Measurements from ENCODE around the gene POMT2. TPM values are rescaled to one million over a fixed set of nuclear protein-coding genes. Genes with fewer than 3 reads are reported as not detected.

Gene POMT2
- total RNA-seq, 1 donor from 2014 or later = 14.6 TPM

DNA sequence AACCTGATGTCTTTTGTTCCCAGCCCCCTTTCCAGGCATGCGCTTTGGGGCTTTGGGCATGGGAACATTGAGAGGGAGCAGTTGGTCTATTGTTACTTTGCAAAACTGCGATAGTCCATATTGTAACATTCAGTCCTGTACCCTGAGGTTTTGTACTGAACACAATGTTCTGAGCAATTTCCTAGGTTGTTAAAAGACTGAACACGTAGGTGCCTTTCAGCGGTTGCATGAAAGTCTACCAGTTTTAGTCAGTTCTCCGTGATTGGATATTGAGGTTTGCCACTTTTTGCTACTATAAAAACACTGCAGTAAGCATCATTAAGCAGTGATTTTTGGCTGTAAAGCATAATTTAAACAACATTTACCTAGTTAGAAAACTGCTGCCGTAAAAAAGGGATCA, 69.8 kb downstream of the POMT2 start:
- no peak overlapping the region for H3K9ac ChIP-seq (ENCODE audit: low read depth in 1 of 3, low read length in 3 of 3)
- H3K27ac ChIP-seq (ENCODE audit: low read depth, low read length) = no peak overlapping the region
- no peaks in the 10 kb centered on the region for H3K9me3 ChIP-seq (ENCODE audit: control insufficient read depth in 3 of 3, low read length in 3 of 3)
- no peak overlapping the region for H3K4me3 ChIP-seq (ENCODE audit: low read length in 3 of 3)
- H3K27me3 ChIP-seq (ENCODE audit: control insufficient read depth in 3 of 3, insufficient read depth in 3 of 3, low read length in 3 of 3) = peaks cover 6 to 23% (median 10%) of the 10 kb centered on the region in 3 donors
- H3K36me3 ChIP-seq (ENCODE audit: control insufficient read depth in 3 of 3, insufficient read depth in 3 of 3, low read length in 3 of 3) = no peaks in the 10 kb centered on the region
- no peaks in the 10 kb centered on the region for H3K4me1 ChIP-seq (ENCODE audit: control insufficient read depth in 3 of 3, insufficient read depth in 3 of 3, low read length in 3 of 3)

- H3K9me3 ChIP-seq (ENCODE audit: control insufficient read depth in 3 of 3, low read length in 3 of 3) = no peaks in the 10 kb centered on the region
- no peaks in the 10 kb centered on the region for H3K4me1 ChIP-seq (ENCODE audit: control insufficient read depth in 3 of 3, insufficient read depth in 3 of 3, low read length in 3 of 3)
- no peak overlapping the region for H3K9ac ChIP-seq (ENCODE audit: low read depth in 1 of 3, low read length in 3 of 3)
- no peak overlapping the region for H3K4me3 ChIP-seq (ENCODE audit: low read length in 3 of 3)
- H3K27ac ChIP-seq (ENCODE audit: low read depth, low read length) = no peak overlapping the region
- H3K27me3 ChIP-seq (ENCODE audit: control insufficient read depth in 3 of 3, insufficient read depth in 3 of 3, low read length in 3 of 3) = peaks cover 6 to 22% (median 10%) of the 10 kb centered on the region in 3 donors
- no peaks in the 10 kb centered on the region for H3K36me3 ChIP-seq (ENCODE audit: control insufficient read depth in 3 of 3, insufficient read depth in 3 of 3, low read length in 3 of 3)
These were observed 71.4 kb downstream of the POMT2 start for GRCh38 chr14:77249286-77249685.

- Histone ChIP-seq H3K27me3 (ENCODE audit: control insufficient read depth in 3 of 3, insufficient read depth in 3 of 3, low read length in 3 of 3) (peaks cover 6 to 20% (median 6%) of the 10 kb centered on the region in 3 donors), H3K9me3 (ENCODE audit: control insufficient read depth in 3 of 3, low read length in 3 of 3) (no peaks in the 10 kb centered on the region), H3K36me3 (ENCODE audit: control insufficient read depth in 3 of 3, insufficient read depth in 3 of 3, low read length in 3 of 3) (no peaks in the 10 kb centered on the region), H3K4me3 (ENCODE audit: low read length in 3 of 3) (no peak overlapping the region), H3K4me1 (ENCODE audit: control insufficient read depth in 3 of 3, insufficient read depth in 3 of 3, low read length in 3 of 3) (no peaks in the 10 kb centered on the region), H3K9ac (ENCODE audit: low read depth in 1 of 3, low read length in 3 of 3) (no peak overlapping the region), H3K27ac (ENCODE audit: low read depth, low read length) (no peak overlapping the region)
These were observed 72.0 kb downstream of the POMT2 start for GRCh38 chr14:77248666-77249065.

DNA sequence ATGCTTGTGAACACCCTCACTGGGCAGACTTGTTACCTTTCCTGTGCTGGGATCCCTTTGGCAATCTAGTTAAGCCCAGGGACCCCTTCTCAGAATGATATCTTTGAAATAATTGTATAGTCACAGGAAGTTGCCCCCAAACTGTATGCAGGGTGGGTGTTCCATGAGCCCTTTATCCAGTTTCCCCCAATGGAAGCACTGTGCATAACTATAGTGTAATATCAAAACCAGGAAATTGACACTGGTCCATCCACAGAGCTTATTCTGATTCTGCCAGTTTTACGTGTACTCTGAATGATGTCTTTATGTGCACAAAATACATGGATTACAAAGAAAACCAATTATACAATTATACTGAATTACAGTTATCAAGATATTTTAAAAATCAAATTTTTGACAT, 73.9 kb downstream of the POMT2 start:
- no peak overlapping the region for H3K27ac ChIP-seq (ENCODE audit: low read depth, low read length)
- H3K4me1 ChIP-seq (ENCODE audit: control insufficient read depth in 3 of 3, insufficient read depth in 3 of 3, low read length in 3 of 3) = no peaks in the 10 kb centered on the region
- H3K9me3 ChIP-seq (ENCODE audit: control insufficient read depth in 3 of 3, low read length in 3 of 3) = no peaks in the 10 kb centered on the region
- no peak overlapping the region for H3K4me3 ChIP-seq (ENCODE audit: low read length in 3 of 3)
- peaks cover under 1 to 9% (median 1%) of the 10 kb centered on the region in 3 donors for H3K27me3 ChIP-seq (ENCODE audit: control insufficient read depth in 3 of 3, insufficient read depth in 3 of 3, low read length in 3 of 3)
- no peaks in the 10 kb centered on the region for H3K36me3 ChIP-seq (ENCODE audit: control insufficient read depth in 3 of 3, insufficient read depth in 3 of 3, low read length in 3 of 3)
- H3K9ac ChIP-seq (ENCODE audit: low read depth in 1 of 3, low read length in 3 of 3) = no peak overlapping the region

DNA sequence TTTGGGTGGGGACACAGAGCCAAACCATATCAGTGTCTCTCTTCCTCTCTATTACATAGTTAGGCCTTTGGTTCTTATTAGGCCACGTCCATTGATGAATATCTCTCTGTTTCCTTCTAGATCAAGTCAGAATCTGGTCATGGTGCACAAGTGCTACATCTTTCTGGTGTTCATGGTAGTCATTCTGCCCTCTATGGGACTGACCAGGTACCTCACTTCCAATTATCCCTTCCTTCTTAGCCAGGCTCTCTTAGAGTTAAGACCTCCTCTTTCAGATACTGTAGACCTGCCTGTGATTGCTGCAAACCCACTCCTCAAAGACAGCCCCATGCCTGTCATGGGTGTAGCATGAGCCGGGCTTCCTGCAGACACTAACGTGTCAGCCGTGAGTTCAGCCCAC, 74.9 kb downstream of the POMT2 start:
- Histone ChIP-seq H3K4me3 (ENCODE audit: low read length in 3 of 3) (no peak overlapping the region), H3K9ac (ENCODE audit: low read depth in 1 of 3, low read length in 3 of 3) (no peak overlapping the region), H3K9me3 (ENCODE audit: control insufficient read depth in 3 of 3, low read length in 3 of 3) (no peaks in the 10 kb centered on the region), H3K27ac (ENCODE audit: low read depth, low read length) (no peak overlapping the region), H3K27me3 (ENCODE audit: control insufficient read depth in 3 of 3, insufficient read depth in 3 of 3, low read length in 3 of 3) (peaks cover 0 to 6% (median 0%) of the 10 kb centered on the region in 3 donors), H3K36me3 (ENCODE audit: control insufficient read depth in 3 of 3, insufficient read depth in 3 of 3, low read length in 3 of 3) (no peaks in the 10 kb centered on the region), H3K4me1 (ENCODE audit: control insufficient read depth in 3 of 3, insufficient read depth in 3 of 3, low read length in 3 of 3) (no peaks in the 10 kb centered on the region)

DNA sequence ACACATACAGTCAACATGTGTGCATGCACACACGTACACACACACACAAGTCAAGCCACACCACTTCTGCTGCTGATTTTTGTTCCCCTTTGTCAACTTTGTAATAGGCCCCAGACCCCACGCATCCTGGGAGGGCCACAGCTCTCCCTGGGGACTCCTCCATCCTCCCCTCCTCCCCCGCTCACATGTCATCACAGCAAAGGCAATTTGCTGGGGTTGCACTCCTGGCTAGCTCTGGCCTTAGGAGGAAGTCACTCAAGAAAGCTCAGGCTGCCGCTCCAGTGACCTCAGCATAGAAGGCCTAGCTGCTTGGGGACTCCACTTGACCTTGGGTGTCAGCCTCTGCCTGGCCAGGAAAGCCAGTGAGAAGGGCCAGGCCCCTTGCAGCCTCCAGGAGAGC, 76.8 kb downstream of the POMT2 start:
- Histone ChIP-seq H3K9ac (ENCODE audit: low read depth in 1 of 3, low read length in 3 of 3) (no peak overlapping the region), H3K4me1 (ENCODE audit: control insufficient read depth in 3 of 3, insufficient read depth in 3 of 3, low read length in 3 of 3) (no peaks in the 10 kb centered on the region), H3K9me3 (ENCODE audit: control insufficient read depth in 3 of 3, low read length in 3 of 3) (no peaks in the 10 kb centered on the region), H3K27ac (ENCODE audit: low read depth, low read length) (no peak overlapping the region), H3K36me3 (ENCODE audit: control insufficient read depth in 3 of 3, insufficient read depth in 3 of 3, low read length in 3 of 3) (no peaks in the 10 kb centered on the region), H3K4me3 (ENCODE audit: low read length in 3 of 3) (no peak overlapping the region), H3K27me3 (ENCODE audit: control insufficient read depth in 3 of 3, insufficient read depth in 3 of 3, low read length in 3 of 3) (peaks cover 0 to 2% (median 0%) of the 10 kb centered on the region in 3 donors)

DNA sequence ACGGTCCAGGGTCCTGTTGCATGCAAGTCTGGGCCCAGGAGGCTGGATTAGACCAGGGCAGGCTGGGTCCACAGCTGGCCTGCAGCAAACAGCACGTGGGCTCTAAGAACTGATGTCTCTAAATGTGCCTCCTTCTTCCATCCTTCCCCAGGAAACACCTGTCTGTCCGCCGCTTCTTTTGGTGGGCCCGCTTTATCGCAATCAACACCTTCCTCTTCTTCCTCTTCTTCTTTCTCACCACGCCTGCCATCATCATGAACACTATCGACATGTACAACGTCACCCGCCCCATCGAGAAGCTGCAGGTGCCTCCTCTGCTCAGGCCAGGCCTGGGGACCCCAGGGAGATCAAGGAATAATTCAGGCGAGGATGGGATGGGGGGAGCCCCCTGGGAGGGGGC, 77.9 kb downstream of the POMT2 start:
- no peaks in the 10 kb centered on the region for H3K36me3 ChIP-seq (ENCODE audit: control insufficient read depth in 3 of 3, insufficient read depth in 3 of 3, low read length in 3 of 3)
- no peak overlapping the region for H3K4me3 ChIP-seq (ENCODE audit: low read length in 3 of 3)
- H3K4me1 ChIP-seq (ENCODE audit: control insufficient read depth in 3 of 3, insufficient read depth in 3 of 3, low read length in 3 of 3) = no peaks in the 10 kb centered on the region
- H3K27ac ChIP-seq (ENCODE audit: low read depth, low read length) = no peak overlapping the region
- H3K27me3 ChIP-seq (ENCODE audit: control insufficient read depth in 3 of 3, insufficient read depth in 3 of 3, low read length in 3 of 3) = peaks cover 0 to 2% (median 0%) of the 10 kb centered on the region in 3 donors
- no peak overlapping the region for H3K9ac ChIP-seq (ENCODE audit: low read depth in 1 of 3, low read length in 3 of 3)
- no peaks in the 10 kb centered on the region for H3K9me3 ChIP-seq (ENCODE audit: control insufficient read depth in 3 of 3, low read length in 3 of 3)

DNA sequence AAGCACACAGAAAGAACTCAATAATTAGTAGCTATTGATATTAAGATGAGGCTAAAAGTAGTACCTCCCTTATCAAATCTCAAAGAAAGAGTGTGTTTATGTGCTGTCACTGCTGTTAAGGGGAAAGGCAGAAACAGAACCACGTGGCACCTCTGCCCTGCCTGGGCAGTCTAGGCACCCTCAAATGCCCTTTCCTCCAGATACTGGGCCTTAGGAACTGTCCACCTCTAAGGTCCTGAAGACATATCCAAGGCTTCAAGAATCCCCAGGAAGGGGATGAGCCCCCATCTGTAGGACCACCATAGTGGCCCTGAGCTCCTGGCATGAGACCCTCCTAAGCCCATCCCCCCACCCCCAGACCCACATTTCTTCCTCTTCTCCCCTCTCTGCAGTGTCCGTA, 78.7 kb downstream of the POMT2 start:
- H3K4me1 ChIP-seq (ENCODE audit: control insufficient read depth in 3 of 3, insufficient read depth in 3 of 3, low read length in 3 of 3) = no peaks in the 10 kb centered on the region
- H3K9ac ChIP-seq (ENCODE audit: low read depth in 1 of 3, low read length in 3 of 3) = no peak overlapping the region

GRCh38 chr14:77240336-77240915, 80.3 kb downstream of the POMT2 start:
- H3K9ac ChIP-seq (ENCODE audit: low read depth in 1 of 3, low read length in 3 of 3) = no peak overlapping the region

More for the DNA sequence above, 78.7 kb downstream of the POMT2 start:
- Histone ChIP-seq H3K27me3 (ENCODE audit: control insufficient read depth in 3 of 3, insufficient read depth in 3 of 3, low read length in 3 of 3) (peaks cover 0 to 2% (median 0%) of the 10 kb centered on the region in 3 donors), H3K9me3 (ENCODE audit: control insufficient read depth in 3 of 3, low read length in 3 of 3) (no peaks in the 10 kb centered on the region), H3K36me3 (ENCODE audit: control insufficient read depth in 3 of 3, insufficient read depth in 3 of 3, low read length in 3 of 3) (no peaks in the 10 kb centered on the region), H3K4me3 (ENCODE audit: low read length in 3 of 3) (no peak overlapping the region), H3K27ac (ENCODE audit: low read depth, low read length) (no peak overlapping the region)

GRCh38 chr14:77239412-77239811, 81.3 kb downstream of the POMT2 start:
- Histone ChIP-seq H3K4me1 (ENCODE audit: control insufficient read depth in 3 of 3, insufficient read depth in 3 of 3, low read length in 3 of 3) (no peaks in the 10 kb centered on the region), H3K9ac (ENCODE audit: low read depth in 1 of 3, low read length in 3 of 3) (no peak overlapping the region), H3K27ac (ENCODE audit: low read depth, low read length) (no peak overlapping the region), H3K9me3 (ENCODE audit: control insufficient read depth in 3 of 3, low read length in 3 of 3) (no peaks in the 10 kb centered on the region), H3K27me3 (ENCODE audit: control insufficient read depth in 3 of 3, insufficient read depth in 3 of 3, low read length in 3 of 3) (peaks cover 0 to 2% (median 0%) of the 10 kb centered on the region in 3 donors), H3K4me3 (ENCODE audit: low read length in 3 of 3) (no peak overlapping the region), H3K36me3 (ENCODE audit: control insufficient read depth in 3 of 3, insufficient read depth in 3 of 3, low read length in 3 of 3) (no peaks in the 10 kb centered on the region)

More at GRCh38 chr14:77240336-77240915, 80.3 kb downstream of the POMT2 start:
- Histone ChIP-seq H3K27ac (ENCODE audit: low read depth, low read length) (no peak overlapping the region), H3K4me1 (ENCODE audit: control insufficient read depth in 3 of 3, insufficient read depth in 3 of 3, low read length in 3 of 3) (no peaks in the 10 kb centered on the region), H3K27me3 (ENCODE audit: control insufficient read depth in 3 of 3, insufficient read depth in 3 of 3, low read length in 3 of 3) (peaks cover 0 to 2% (median 0%) of the 10 kb centered on the region in 3 donors), H3K9me3 (ENCODE audit: control insufficient read depth in 3 of 3, low read length in 3 of 3) (no peaks in the 10 kb centered on the region), H3K4me3 (ENCODE audit: low read length in 3 of 3) (no peak overlapping the region), H3K36me3 (ENCODE audit: control insufficient read depth in 3 of 3, insufficient read depth in 3 of 3, low read length in 3 of 3) (no peaks in the 10 kb centered on the region)
